PC-9 (cell line): ENCODE results near the gene ZNF330. TPM values are rescaled to one million over a fixed set of nuclear protein-coding genes. Genes with fewer than 3 reads are reported as not detected.

Source experiments
- BruUV-seq: library from RNA; stranded (reverse); fragments of 400-500 nt; replicated peaks from 2 replicates; lab custom pipeline; 2021; lab: Mats Ljungman, UMichigan
- CTCF ChIA-PET: fragments of 300-600 bp; sonication (Branson Sonifier 250); formaldehyde crosslinking; loops from one replicate; lab custom pipeline; 2022; ENCODE audit warnings: antibody characterized with exemption; lab: Charles Lee
- POLR2A ChIA-PET: fragments of 300-600 bp; sonication (Branson Sonifier 250); formaldehyde crosslinking; loops from one replicate; lab custom pipeline; 2022; ENCODE audit warnings: antibody characterized with exemption; ENCODE audit not compliant: unreplicated experiment; lab: Charles Lee
- DNase-seq, 2 experiments: peaks; one replicate each; pipeline versions ENCODE4 v3.0.0 to v3.0.0-alpha.2; 2015 to 2022; ENCODE audit warnings: mixed read lengths in 1 of 2
- H2AFZ ChIP-seq: fragments of 200-600 bp; sonication (generic); 2 replicates; pipeline ENCODE4 v1.8.1; 2017; ENCODE audit warnings: antibody characterized with exemption
- H3F3A ChIP-seq: fragments of 200-600 bp; sonication (generic); 2 replicates; pipeline ENCODE4 v1.8.1; 2017; ENCODE audit warnings: antibody characterized with exemption, mild to moderate bottlenecking, low read depth; ENCODE audit not compliant: insufficient read depth
- H3K27ac ChIP-seq: fragments of 200-600 bp; sonication (generic); 2 replicates; pipeline ENCODE4 v1.6.1; 2016; ENCODE audit warnings: mixed run types
- H3K27me3 ChIP-seq: fragments of 200-600 bp; sonication (generic); 2 replicates; pipeline ENCODE4 v1.6.1; 2016; ENCODE audit warnings: low read depth, mixed run types; ENCODE audit not compliant: insufficient read depth
- H3K36me3 ChIP-seq: fragments of 200-600 bp; sonication (generic); 2 replicates; pipeline ENCODE4 v1.6.1; 2016; ENCODE audit warnings: low read depth, mixed run types
- H3K4me1 ChIP-seq: fragments of 200-600 bp; sonication (generic); replicated peaks from 2 replicates; pipeline ENCODE4 v1.6.1; 2016; ENCODE audit warnings: mixed run types; ENCODE audit not compliant: insufficient read depth
- H3K4me2 ChIP-seq: fragments of 200-600 bp; sonication (generic); 2 replicates; pipeline ENCODE4 v1.6.1; 2017; ENCODE audit warnings: mixed run types
- H3K4me3 ChIP-seq: fragments of 200-600 bp; sonication (generic); 2 replicates; pipeline ENCODE4 v1.6.1; 2016; ENCODE audit warnings: mixed run types
- H3K79me2 ChIP-seq: fragments of 200-600 bp; sonication (generic); 2 replicates; pipeline ENCODE4 v1.6.1; 2017; ENCODE audit warnings: low read depth, mixed run types
- H3K9me2 ChIP-seq: fragments of 200-600 bp; sonication (generic); 2 replicates; pipeline ENCODE4 v1.8.1; 2017; ENCODE audit warnings: mild to moderate bottlenecking; ENCODE audit not compliant: insufficient read depth
- H3K9me3 ChIP-seq: fragments of 200-600 bp; sonication (generic); 2 replicates; pipeline ENCODE4 v1.8.1; 2016; ENCODE audit warnings: low read depth; ENCODE audit not compliant: insufficient read depth
- H4K20me1 ChIP-seq: fragments of 200-600 bp; sonication (generic); 2 replicates; pipeline ENCODE4 v1.8.1; 2017; ENCODE audit not compliant: insufficient read depth
- CTCF ChIP-seq: fragments of 200-600 bp; sonication (generic); conservative IDR thresholded peaks from 2 replicates; pipeline ENCODE4 v1.6.1; 2017; ENCODE audit warnings: mixed run types, antibody characterized with exemption, mild to moderate bottlenecking, moderate library complexity
- EZH2 ChIP-seq: fragments of 200-600 bp; sonication (generic); IDR thresholded peaks from 2 replicates; pipeline ENCODE4 v1.8.0; 2017; ENCODE audit warnings: antibody characterized with exemption, low read depth
- intact Hi-C: fragments of 100-400 bp; cut with micrococcal nuclease; formaldehyde crosslinking; loops from one replicate; pipeline ENCODE4 v1.10.0; 2022; ENCODE audit not compliant: unreplicated experiment
- total RNA-seq: library from RNA; stranded (reverse); gene quantifications from 2 replicates; pipeline ENCODE4 v1.2.3, GENCODE V29; 2021

ZNF330 gene
- total RNA-seq, 1 experiment from 2014 or later = 22.5 TPM

- no peak for DNase-seq
- no peak for TF ChIP-seq CTCF
- intact Hi-C loops = no loop called here
- H3K36me3 ChIP-seq = no peaks in the 10 kb centered on the region
- no peak overlapping the region for H3K4me3 ChIP-seq
- no peaks in the 10 kb centered on the region for H3K27me3 ChIP-seq
- ChIA-PET POLR2A (no interaction called here), CTCF (no interaction called here)
- no peaks in the 10 kb centered on the region for H3F3A ChIP-seq
- no peaks in the 10 kb centered on the region for H4K20me1 ChIP-seq
- H3K4me1 ChIP-seq = no peaks in the 10 kb centered on the region
- no peak overlapping the region for H3K4me2 ChIP-seq
- H3K27ac ChIP-seq = no peak overlapping the region
- no peaks in the 10 kb centered on the region for H3K9me2 ChIP-seq
- H3K9me3 ChIP-seq = no peaks in the 10 kb centered on the region
- no peaks in the 10 kb centered on the region for H3K79me2 ChIP-seq
- BruUV-seq = no TSS peak
- H2AFZ ChIP-seq = no peak overlapping the region
These were observed 33.6 kb downstream of the ZNF330 start for GRCh38 chr4:141254326-141254725.

GRCh38 chr4:141255016-141255415 is 34.3 kb downstream of the ZNF330 start:
- ChIA-PET CTCF (no interaction called here), POLR2A (no interaction called here)
- no peaks in the 10 kb centered on the region for H4K20me1 ChIP-seq
- no peak for TF ChIP-seq EZH2
- TF ChIP-seq CTCF = no peak
- H3K27ac ChIP-seq = no peak overlapping the region
- H3K4me3 ChIP-seq = no peak overlapping the region
- H3F3A ChIP-seq = no peaks in the 10 kb centered on the region
- no peak overlapping the region for H2AFZ ChIP-seq
- H3K79me2 ChIP-seq = no peaks in the 10 kb centered on the region
- no peaks in the 10 kb centered on the region for H3K4me1 ChIP-seq
- no peaks in the 10 kb centered on the region for H3K36me3 ChIP-seq
- no peaks in the 10 kb centered on the region for H3K27me3 ChIP-seq
- no TSS peak for BruUV-seq
- H3K4me2 ChIP-seq = no peak overlapping the region
- intact Hi-C loops = no loop called here
- H3K9me2 ChIP-seq = no peaks in the 10 kb centered on the region
- no peak for DNase-seq
- no peaks in the 10 kb centered on the region for H3K9me3 ChIP-seq

- no peaks in the 10 kb centered on the region for H3K9me3 ChIP-seq
- H3K4me1 ChIP-seq = no peaks in the 10 kb centered on the region
- intact Hi-C loops = no loop called here
- no peaks in the 10 kb centered on the region for H3K9me2 ChIP-seq
- CTCF ChIA-PET = no interaction called here
- no peak overlapping the region for H3K4me2 ChIP-seq
- H3K4me3 ChIP-seq = no peak overlapping the region
- no peak overlapping the region for H3K27ac ChIP-seq
- BruUV-seq = no TSS peak
- TF ChIP-seq EZH2 (no peak), CTCF (no peak)
- H3F3A ChIP-seq = no peaks in the 10 kb centered on the region
- H4K20me1 ChIP-seq = no peaks in the 10 kb centered on the region
- H3K27me3 ChIP-seq = no peaks in the 10 kb centered on the region
- H2AFZ ChIP-seq = no peak overlapping the region
- no peaks in the 10 kb centered on the region for H3K79me2 ChIP-seq
- DNase-seq = no peak
- POLR2A ChIA-PET = no interaction called here
- H3K36me3 ChIP-seq = no peaks in the 10 kb centered on the region
These were observed 37.9 kb downstream of the ZNF330 start for GRCh38 chr4:141258558-141258957.
